ENCODE results near the gene OSBPL9. TPM values are rescaled to one million over a fixed set of nuclear protein-coding genes. Genes with fewer than 3 reads are reported as not detected.

The OSBPL9 gene
- total RNA-seq, 1 donor from 2014 or later, result 63.7 TPM

GRCh38 chr1:51628715-51629590 is 12.1 kb downstream of the OSBPL9 start:
- ATAC-seq (ENCODE audit: low read depth) (no peak), DNase-seq (no peak)
- H3K36me3 Mint-ChIP-seq (ENCODE audit: low read depth), result peaks cover 6% of the 10 kb centered on the region
- TF ChIP-seq, protein P1, sequence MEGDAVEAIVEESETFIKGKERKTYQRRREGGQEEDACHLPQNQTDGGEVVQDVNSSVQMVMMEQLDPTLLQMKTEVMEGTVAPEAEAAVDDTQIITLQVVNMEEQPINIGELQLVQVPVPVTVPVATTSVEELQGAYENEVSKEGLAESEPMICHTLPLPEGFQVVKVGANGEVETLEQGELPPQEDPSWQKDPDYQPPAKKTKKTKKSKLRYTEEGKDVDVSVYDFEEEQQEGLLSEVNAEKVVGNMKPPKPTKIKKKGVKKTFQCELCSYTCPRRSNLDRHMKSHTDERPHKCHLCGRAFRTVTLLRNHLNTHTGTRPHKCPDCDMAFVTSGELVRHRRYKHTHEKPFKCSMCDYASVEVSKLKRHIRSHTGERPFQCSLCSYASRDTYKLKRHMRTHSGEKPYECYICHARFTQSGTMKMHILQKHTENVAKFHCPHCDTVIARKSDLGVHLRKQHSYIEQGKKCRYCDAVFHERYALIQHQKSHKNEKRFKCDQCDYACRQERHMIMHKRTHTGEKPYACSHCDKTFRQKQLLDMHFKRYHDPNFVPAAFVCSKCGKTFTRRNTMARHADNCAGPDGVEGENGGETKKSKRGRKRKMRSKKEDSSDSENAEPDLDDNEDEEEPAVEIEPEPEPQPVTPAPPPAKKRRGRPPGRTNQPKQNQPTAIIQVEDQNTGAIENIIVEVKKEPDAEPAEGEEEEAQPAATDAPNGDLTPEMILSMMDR (IDR thresholded peaks at IDR 0.05), result no peak
- H3K27me3 Mint-ChIP-seq, result no peaks in the 10 kb centered on the region
- ChIA-PET CTCF (no interaction called here), POLR2A (no interaction called here)
- H3K9me3 Mint-ChIP-seq, result no peaks in the 10 kb centered on the region
- H3K4me1 Mint-ChIP-seq, result peaks cover 3% of the 10 kb centered on the region
- no peak overlapping the region for H3K27ac Mint-ChIP-seq
- intact Hi-C loops (cut with micrococcal nuclease), result loop anchor here (5.0 kb wide), 1 partner anchor 373 kb away; no protein-coding TSS in a partner anchor
- H3K4me3 Mint-ChIP-seq, result no peak overlapping the region

DNA sequence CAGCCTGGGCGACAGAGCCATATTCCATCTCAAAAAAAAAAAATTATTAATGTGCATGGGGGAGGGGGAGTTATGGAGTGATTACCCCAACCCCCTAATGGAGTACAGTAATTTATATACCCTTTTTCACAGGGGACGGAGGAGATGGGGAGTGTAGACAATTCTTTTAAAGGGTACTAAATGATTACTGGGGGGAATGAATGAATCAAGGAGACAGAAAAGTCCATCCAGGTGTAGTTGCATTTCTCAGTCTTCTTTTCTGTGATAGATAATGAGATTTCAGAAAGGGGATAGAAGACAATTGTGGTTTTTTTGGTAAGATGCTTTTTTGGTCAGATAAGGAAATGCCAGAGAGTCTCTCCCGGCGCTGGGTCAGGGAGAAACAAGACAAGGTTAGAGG is 13.0 kb downstream of the OSBPL9 start:
- TF ChIP-seq, protein P1 (IDR thresholded peaks at IDR 0.05), result no peak
- DNase-seq (no peak), ATAC-seq (ENCODE audit: low read depth) (no peak)
- H3K4me3 Mint-ChIP-seq, result no peak overlapping the region
- no peak overlapping the region for H3K27ac Mint-ChIP-seq
- no peaks in the 10 kb centered on the region for H3K9me3 Mint-ChIP-seq
- ChIA-PET CTCF (interaction anchor here (1.4 kb wide), 1 partner anchor 139 kb away, joined by 4 read pairs; no protein-coding TSS in a partner anchor), POLR2A (no interaction called here)
- peaks cover 12% of the 10 kb centered on the region for H3K36me3 Mint-ChIP-seq (ENCODE audit: low read depth)
- no peaks in the 10 kb centered on the region for H3K27me3 Mint-ChIP-seq
- peaks cover 2% of the 10 kb centered on the region for H3K4me1 Mint-ChIP-seq
- intact Hi-C loops (cut with micrococcal nuclease), result loop anchor here (5.0 kb wide), 1 partner anchor 372 kb away; no protein-coding TSS in a partner anchor

GRCh38 chr1:51630393-51630792 is 13.5 kb downstream of the OSBPL9 start:
- intact Hi-C loops (cut with micrococcal nuclease), result no loop called here
- peaks cover 12% of the 10 kb centered on the region for H3K36me3 Mint-ChIP-seq (ENCODE audit: low read depth)
- TF ChIP-seq, protein P1 (IDR thresholded peaks at IDR 0.05), result no peak
- no peak overlapping the region for H3K4me3 Mint-ChIP-seq
- no peaks in the 10 kb centered on the region for H3K27me3 Mint-ChIP-seq
- H3K27ac Mint-ChIP-seq, result no peak overlapping the region
- CTCF ChIA-PET, result interaction anchor here (1.4 kb wide), 1 partner anchor 139 kb away, joined by 4 read pairs; no protein-coding TSS in a partner anchor
- no peak for DNase-seq
- ATAC-seq (ENCODE audit: low read depth), result no peak
- POLR2A ChIA-PET, result no interaction called here
- peaks cover 2% of the 10 kb centered on the region for H3K4me1 Mint-ChIP-seq
- no peaks in the 10 kb centered on the region for H3K9me3 Mint-ChIP-seq

GRCh38 chr1:51630922-51631321 is 14.0 kb downstream of the OSBPL9 start:
- Mint-ChIP-seq H3K4me3 (no peak overlapping the region), H3K9me3 (no peaks in the 10 kb centered on the region), H3K27ac (no peak overlapping the region), H3K36me3 (ENCODE audit: low read depth) (peaks cover 12% of the 10 kb centered on the region), H3K4me1 (peaks cover 2% of the 10 kb centered on the region), H3K27me3 (no peaks in the 10 kb centered on the region)
- intact Hi-C loops (cut with micrococcal nuclease), result no loop called here
- ChIA-PET POLR2A (no interaction called here), CTCF (interaction anchor here (1.4 kb wide), 1 partner anchor 138 kb away, joined by 4 read pairs; no protein-coding TSS in a partner anchor)
- no peak for DNase-seq
- ATAC-seq (ENCODE audit: low read depth), result no peak
- TF ChIP-seq, protein P1 (IDR thresholded peaks at IDR 0.05), result no peak

DNA sequence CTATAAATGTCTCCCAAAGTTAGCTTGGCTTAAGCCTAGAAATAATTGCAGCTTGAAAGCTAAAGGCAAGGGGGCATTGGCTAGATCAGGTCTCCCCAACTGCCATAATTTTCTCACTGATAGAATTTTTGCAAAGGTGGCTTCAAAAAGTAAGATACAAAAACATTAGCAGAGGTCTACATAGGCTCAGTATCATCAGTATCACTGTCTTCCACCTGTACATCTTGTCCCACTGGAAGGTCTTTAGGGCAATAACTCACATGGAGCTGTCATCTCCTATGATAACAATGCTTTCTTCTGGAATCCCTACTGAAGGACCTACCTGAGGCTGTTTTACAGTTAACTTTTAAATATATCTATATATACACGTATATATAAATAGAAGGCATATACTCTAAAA is 14.9 kb downstream of the OSBPL9 start:
- H3K27ac Mint-ChIP-seq, result no peak overlapping the region
- H3K36me3 Mint-ChIP-seq (ENCODE audit: low read depth), result peaks cover 11% of the 10 kb centered on the region
- H3K4me3 Mint-ChIP-seq, result no peak overlapping the region
- no peaks in the 10 kb centered on the region for H3K27me3 Mint-ChIP-seq
- H3K4me1 Mint-ChIP-seq, result peaks cover 2% of the 10 kb centered on the region
- DNase-seq, result no peak
- CTCF ChIA-PET, result no interaction called here
- ATAC-seq (ENCODE audit: low read depth), result no peak
- no peaks in the 10 kb centered on the region for H3K9me3 Mint-ChIP-seq
- POLR2A ChIA-PET, result no interaction called here
- TF ChIP-seq, protein P1 (IDR thresholded peaks at IDR 0.05), result no peak
- intact Hi-C loops (cut with micrococcal nuclease), result no loop called here
